BE2C (cell line): ENCODE results near the gene TTC28.
"Not testable (repeated sequence)": the region's sequence is repeated elsewhere in the genome, so short reads cannot be mapped to it uniquely, and the experiment has no call there.

Source experiments
- DNase-seq: peaks from one replicate; pipeline ENCODE4 v3.0.0-alpha.2; 2020
- H3K27me3 ChIP-seq: fragments of 250-450 bp; sonication (Bioruptor Pico); 2 replicates; pipeline ENCODE4 v1.5.1; 2020; ENCODE audit warnings: mild to moderate bottlenecking
- H3K36me3 ChIP-seq: fragments of 250-450 bp; sonication (Bioruptor Pico); 2 replicates; pipeline ENCODE4 v1.5.1; 2020; ENCODE audit warnings: mild to moderate bottlenecking
- H3K4me1 ChIP-seq: fragments of 250-450 bp; sonication (Bioruptor Pico); 2 replicates; pipeline ENCODE4 v1.5.1; 2020
- H3K4me3 ChIP-seq: 2 replicates; pipeline ENCODE4 v1.5.1; 2011; ENCODE audit warnings: low read depth, low read length
- H3K9me3 ChIP-seq: fragments of 250-450 bp; sonication (Bioruptor Pico); 2 replicates; pipeline ENCODE4 v1.5.1; 2020
- TF ChIP-seq, protein P1 (sequence below): IDR thresholded peaks from 2 replicates; pipeline ENCODE4 v1.5.1; 2012; ENCODE audit warnings: mild to moderate bottlenecking, low read depth, low read length

TTC28 gene

GRCh38 chr22:28706845-28707244, 27.2 kb upstream of the TTC28 start:
- no peak overlapping the region for H3K4me3 ChIP-seq
- peaks cover 15% of the 10 kb centered on the region for H3K36me3 ChIP-seq
- no peaks in the 10 kb centered on the region for H3K9me3 ChIP-seq
- TF ChIP-seq, protein P1, sequence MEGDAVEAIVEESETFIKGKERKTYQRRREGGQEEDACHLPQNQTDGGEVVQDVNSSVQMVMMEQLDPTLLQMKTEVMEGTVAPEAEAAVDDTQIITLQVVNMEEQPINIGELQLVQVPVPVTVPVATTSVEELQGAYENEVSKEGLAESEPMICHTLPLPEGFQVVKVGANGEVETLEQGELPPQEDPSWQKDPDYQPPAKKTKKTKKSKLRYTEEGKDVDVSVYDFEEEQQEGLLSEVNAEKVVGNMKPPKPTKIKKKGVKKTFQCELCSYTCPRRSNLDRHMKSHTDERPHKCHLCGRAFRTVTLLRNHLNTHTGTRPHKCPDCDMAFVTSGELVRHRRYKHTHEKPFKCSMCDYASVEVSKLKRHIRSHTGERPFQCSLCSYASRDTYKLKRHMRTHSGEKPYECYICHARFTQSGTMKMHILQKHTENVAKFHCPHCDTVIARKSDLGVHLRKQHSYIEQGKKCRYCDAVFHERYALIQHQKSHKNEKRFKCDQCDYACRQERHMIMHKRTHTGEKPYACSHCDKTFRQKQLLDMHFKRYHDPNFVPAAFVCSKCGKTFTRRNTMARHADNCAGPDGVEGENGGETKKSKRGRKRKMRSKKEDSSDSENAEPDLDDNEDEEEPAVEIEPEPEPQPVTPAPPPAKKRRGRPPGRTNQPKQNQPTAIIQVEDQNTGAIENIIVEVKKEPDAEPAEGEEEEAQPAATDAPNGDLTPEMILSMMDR, result no peak
- peaks cover 10% of the 10 kb centered on the region for H3K4me1 ChIP-seq
- H3K27me3 ChIP-seq, result no peaks in the 10 kb centered on the region
- DNase-seq, result no peak

GRCh38 chr22:28703436-28703835, 23.8 kb upstream of the TTC28 start:
- no peaks in the 10 kb centered on the region for H3K9me3 ChIP-seq
- no peaks in the 10 kb centered on the region for H3K27me3 ChIP-seq
- peaks cover 8% of the 10 kb centered on the region for H3K36me3 ChIP-seq
- DNase-seq, result no peak
- TF ChIP-seq, protein P1, result no peak
- H3K4me3 ChIP-seq, result no peak overlapping the region
- no peaks in the 10 kb centered on the region for H3K4me1 ChIP-seq

DNA sequence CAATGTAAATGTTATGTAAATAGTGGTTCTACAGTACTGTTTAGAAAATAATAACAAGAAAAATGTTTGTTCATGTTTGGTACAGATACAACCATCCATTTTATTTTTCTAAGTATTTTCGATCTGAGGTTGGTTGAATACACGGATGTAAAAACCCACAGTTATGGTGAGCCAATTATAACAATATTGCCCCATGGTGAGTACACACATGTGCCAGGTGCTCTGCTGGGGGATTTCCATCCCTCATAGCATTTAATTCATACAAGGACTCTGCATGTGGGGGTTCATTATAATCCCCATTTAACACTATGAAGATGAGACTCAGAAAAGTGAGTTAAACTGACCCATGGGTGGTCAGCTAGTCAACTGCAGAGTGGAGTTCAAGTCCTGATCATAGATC, 23.3 kb upstream of the TTC28 start:
- DNase-seq, result no peak
- H3K36me3 ChIP-seq, result peaks cover 8% of the 10 kb centered on the region
- no peaks in the 10 kb centered on the region for H3K9me3 ChIP-seq
- TF ChIP-seq, protein P1, result no peak
- no peaks in the 10 kb centered on the region for H3K4me1 ChIP-seq
- no peaks in the 10 kb centered on the region for H3K27me3 ChIP-seq
- no peak overlapping the region for H3K4me3 ChIP-seq

- not testable (repeated sequence) for H3K36me3 ChIP-seq, H3K4me1 ChIP-seq, H3K4me3 ChIP-seq, H3K9me3 ChIP-seq, DNase-seq, H3K27me3 ChIP-seq
Measured at GRCh38 chr22:28693041-28693760, 13.6 kb upstream of the TTC28 start.

DNA sequence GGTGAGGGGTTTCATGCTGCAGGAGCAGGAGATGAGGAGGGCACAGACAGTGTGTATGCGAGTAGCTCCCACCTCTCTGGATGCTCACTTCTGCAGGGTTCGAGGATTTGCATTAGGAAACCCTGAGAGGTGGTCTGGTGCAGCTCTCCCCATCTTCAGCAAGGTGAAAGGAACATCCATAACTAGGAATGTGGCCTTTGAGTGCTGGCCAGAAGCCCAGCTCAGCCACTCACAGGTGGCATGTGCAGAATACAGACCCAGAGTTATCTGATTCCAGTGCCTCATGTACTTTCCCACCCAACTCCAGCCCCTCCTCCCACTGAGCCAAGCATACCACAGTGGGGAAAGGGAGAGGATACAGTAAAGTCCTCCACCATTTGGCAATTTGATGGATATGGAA, 10.2 kb upstream of the TTC28 start:
- DNase-seq, H3K4me3 ChIP-seq, H3K27me3 ChIP-seq, H3K4me1 ChIP-seq, H3K9me3 ChIP-seq, H3K36me3 ChIP-seq: not testable (repeated sequence)

DNA sequence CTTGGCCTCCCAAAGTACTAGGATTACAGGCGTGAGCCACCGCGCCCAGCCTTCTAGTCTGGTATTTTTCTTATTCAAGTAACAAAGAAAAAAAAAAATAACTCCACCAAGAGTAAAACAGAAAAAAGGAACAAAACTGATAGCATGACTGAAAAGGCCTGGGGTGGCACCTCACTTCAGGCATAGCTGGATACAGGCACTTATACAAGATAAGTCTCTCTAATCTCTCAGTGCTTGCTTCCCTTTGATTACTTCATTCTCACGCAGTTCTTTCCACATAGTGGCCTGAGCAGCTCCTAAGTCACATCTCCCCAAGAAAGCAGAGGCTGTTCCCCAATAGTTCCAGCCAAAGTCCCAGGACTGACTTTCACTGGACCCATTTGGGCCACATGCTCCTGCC, 3.3 kb upstream of the TTC28 start:
- not testable (repeated sequence) for H3K4me3 ChIP-seq, DNase-seq, H3K36me3 ChIP-seq

GRCh38 chr22:28680813-28681490, 1.3 kb upstream of the TTC28 start:
- H3K27me3 ChIP-seq, H3K9me3 ChIP-seq, H3K4me1 ChIP-seq, DNase-seq, H3K4me3 ChIP-seq, H3K36me3 ChIP-seq: not testable (repeated sequence)

More for the DNA sequence above, 3.3 kb upstream of the TTC28 start:
- H3K4me1 ChIP-seq, H3K27me3 ChIP-seq, H3K9me3 ChIP-seq: not testable (repeated sequence)

DNA sequence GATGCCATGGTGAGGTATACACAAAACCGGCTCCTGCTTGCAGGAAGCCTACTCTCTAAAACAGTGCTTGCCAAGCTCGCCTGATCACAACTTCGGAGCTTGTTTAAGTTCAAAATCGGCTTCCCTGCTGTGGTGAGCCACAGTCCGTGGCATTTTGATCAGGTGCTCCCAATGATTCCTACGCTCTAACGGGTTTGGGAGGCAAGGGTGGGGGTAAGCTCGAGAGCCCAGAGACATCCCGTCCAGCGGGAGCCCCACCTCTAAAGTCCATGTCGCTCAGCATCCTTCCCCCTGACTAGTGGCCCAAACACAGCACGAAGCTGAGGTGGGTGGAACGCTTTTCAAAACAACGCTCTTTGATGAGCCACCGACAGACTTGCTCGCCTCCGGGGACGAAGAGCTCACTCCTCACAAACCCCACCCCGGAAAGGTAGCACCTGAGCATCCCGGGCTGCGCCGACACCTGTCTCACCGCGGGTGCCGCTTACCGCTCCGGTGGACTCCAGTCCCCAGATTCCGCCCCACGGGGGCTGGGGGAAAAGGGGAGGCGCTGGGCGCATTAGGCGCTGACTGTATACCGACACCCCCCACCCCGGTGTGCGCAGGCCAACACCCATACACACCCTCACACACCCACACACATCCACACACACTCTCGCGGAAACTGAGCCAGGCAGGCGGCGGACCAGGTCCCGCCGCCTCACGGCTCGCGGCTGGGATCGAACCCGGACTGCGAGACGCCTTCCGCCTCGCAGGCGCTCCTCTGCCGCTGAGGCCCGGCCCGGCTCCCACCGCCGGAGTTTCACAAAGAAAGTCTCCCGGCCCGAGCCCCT, 646 bp downstream of the TTC28 start:
- H3K4me3 ChIP-seq, result peak overlapping the region; percentile 93
- H3K9me3 ChIP-seq, H3K36me3 ChIP-seq, H3K4me1 ChIP-seq, H3K27me3 ChIP-seq: not testable (repeated sequence)
- peak; percentile 16 for DNase-seq

DNA sequence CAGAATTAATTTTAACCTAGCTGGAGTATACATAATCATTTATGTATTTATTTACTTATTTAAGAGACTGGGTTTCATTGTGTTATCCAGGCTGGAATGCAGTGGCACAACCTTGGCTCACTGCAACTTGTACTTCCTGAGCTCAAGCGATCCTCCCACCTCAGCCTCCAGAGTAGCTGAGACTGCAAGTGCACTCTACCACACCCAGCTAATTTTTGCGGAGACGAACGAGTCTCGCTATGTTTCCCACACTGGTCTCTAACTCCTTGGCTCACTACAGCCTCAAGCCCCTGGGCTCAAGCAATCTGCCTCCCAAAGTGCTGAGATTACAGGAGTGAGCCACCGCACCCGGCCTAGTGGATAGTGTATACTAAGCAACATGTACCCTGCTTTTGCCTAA, 1.5 kb downstream of the TTC28 start:
- H3K9me3 ChIP-seq, H3K4me1 ChIP-seq, H3K4me3 ChIP-seq, H3K27me3 ChIP-seq, H3K36me3 ChIP-seq, DNase-seq: not testable (repeated sequence)
